Fibroblast of lung (primary cell): ENCODE results near the gene SMARCA4. TPM values are rescaled to one million over a fixed set of nuclear protein-coding genes. Genes with fewer than 3 reads are reported as not detected.
"Not testable (repeated sequence)": the region's sequence is repeated elsewhere in the genome, so short reads cannot be mapped to it uniquely, and the experiment has no call there.

ENCODE experiments used
- DNase-seq, 2 donors: peaks; one replicate each; pipeline versions ENCODE4 v3.0.0 to v3.0.0-alpha.2; 2010; ENCODE audit warnings: low read depth in 2 of 2
- H2AFZ ChIP-seq: 2 replicates; pipeline ENCODE4 v1.5.1; 2012; ENCODE audit warnings: low read length, control low read depth, inconsistent platforms
- H3K27ac ChIP-seq: 2 replicates; pipeline ENCODE4 v1.5.1; 2011; ENCODE audit warnings: low read length, control low read depth; ENCODE audit not compliant: insufficient read depth
- H3K27me3 ChIP-seq: 2 replicates; pipeline ENCODE4 v1.5.1; 2011; ENCODE audit warnings: mild to moderate bottlenecking, low read length; ENCODE audit not compliant: control insufficient read depth, insufficient read depth
- H3K36me3 ChIP-seq: 2 replicates; pipeline ENCODE4 v1.5.1; 2011; ENCODE audit warnings: low read length; ENCODE audit not compliant: control insufficient read depth, insufficient read depth
- H3K4me1 ChIP-seq: 2 replicates; pipeline ENCODE4 v1.5.1; 2011; ENCODE audit warnings: low read length; ENCODE audit not compliant: control insufficient read depth, insufficient read depth; ENCODE audit errors: extremely low read depth
- H3K4me2 ChIP-seq: 2 replicates; pipeline ENCODE4 v1.5.1; 2011; ENCODE audit warnings: low read length, control low read depth; ENCODE audit not compliant: insufficient read depth; ENCODE audit errors: extremely low read depth
- H3K4me3 ChIP-seq, 4 experiments: fragments of 200-600 bp in 1 of 4; sonication (generic) in 1 of 4; replicated peaks in 1 of 4; 2 replicates each; pipeline ENCODE4 v1.5.1; 2011 to 2016; ENCODE audit warnings: low read length in 4 of 4, low read depth in 3 of 4, mild to moderate bottlenecking in 3 of 4, control low read depth in 2 of 4, inconsistent platforms in 1 of 4, mixed read lengths in 1 of 4; ENCODE audit not compliant: insufficient read depth in 1 of 4; ENCODE audit errors: control extremely low read depth in 1 of 4
- H3K79me2 ChIP-seq: 2 replicates; pipeline ENCODE4 v1.5.1; 2012; ENCODE audit warnings: mild to moderate bottlenecking, low read length, inconsistent platforms; ENCODE audit not compliant: control insufficient read depth, insufficient read depth
- H3K9ac ChIP-seq: 2 replicates; pipeline ENCODE4 v1.5.1; 2011; ENCODE audit warnings: mild to moderate bottlenecking, low read length, control low read depth; ENCODE audit not compliant: insufficient read depth
- H3K9me3 ChIP-seq: 2 replicates; pipeline ENCODE4 v1.5.1; 2012; ENCODE audit warnings: low read depth, low read length; ENCODE audit not compliant: control insufficient read depth, insufficient read depth
- H4K20me1 ChIP-seq: 2 replicates; pipeline ENCODE4 v1.5.1; 2011; ENCODE audit warnings: low read length; ENCODE audit not compliant: control insufficient read depth, insufficient read depth; ENCODE audit errors: extremely low read depth
- CTCF ChIP-seq, 2 donors: IDR thresholded peaks in 1 of 2; conservative IDR thresholded peaks in 1 of 2; 1 replicate in 1 of 2; 2 replicates in 1 of 2; pipeline ENCODE4 v1.5.1; 2011 to 2012; ENCODE audit warnings: low read length in 2 of 2, control low read depth in 1 of 2, inconsistent platforms in 1 of 2, low read depth in 1 of 2, mild to moderate bottlenecking in 1 of 2
- EZH2 ChIP-seq: IDR thresholded peaks from 2 replicates; pipeline ENCODE4 v1.5.1; 2012; ENCODE audit warnings: low read length, control low read depth, mild to moderate bottlenecking; ENCODE audit errors: missing control alignments
- polyA plus RNA-seq, 2 donors: library from polyadenylated mRNA; depleted of rRNA in 1 of 2; stranded (reverse) in 1 of 2; unstranded in 1 of 2; fragments of >200 nt; gene quantifications; 2 replicates each; pipeline ENCODE4 v1.2.1, GENCODE V29; 2011 to 2012; ENCODE audit warnings: missing spikeins in 1 of 2
- total RNA-seq: library from RNA; depleted of rRNA; stranded (reverse); fragments of >200 nt; gene quantifications from 2 replicates; pipeline ENCODE4 v1.2.1, GENCODE V29; 2014

The SMARCA4 gene
- total and polyA plus RNA-seq, 2 donors (not counting 1 experiment from before 2014, with no cell fraction given), result 28.1 to 61.1 TPM

DNA sequence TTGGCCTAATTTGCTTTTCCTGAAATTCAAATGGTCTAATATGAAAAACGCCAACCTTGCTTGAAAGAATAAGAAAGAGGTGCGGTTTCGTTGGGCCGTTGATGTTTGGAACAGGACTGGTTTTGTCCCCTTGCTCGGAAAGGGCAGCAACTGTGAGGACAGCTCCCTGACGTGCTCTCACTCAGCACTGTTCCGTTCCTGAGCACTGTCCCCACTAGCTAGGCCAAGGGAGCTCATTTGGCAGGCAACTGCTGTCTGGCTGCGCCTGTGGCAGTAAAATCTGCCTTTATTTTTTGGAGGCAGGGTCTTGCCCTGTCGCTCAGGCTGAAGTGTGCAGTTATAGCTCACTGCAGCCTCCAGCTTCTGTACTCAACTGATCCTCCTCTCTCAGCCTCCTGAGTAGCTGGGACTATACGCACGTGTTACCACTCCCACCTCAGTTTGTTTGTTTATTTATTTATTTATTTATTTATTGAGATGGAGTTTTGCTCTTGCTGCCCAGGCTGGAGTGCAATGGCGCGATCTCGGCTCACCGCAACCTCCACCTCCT lies 132.9 kb downstream of the SMARCA4 start:
- Histone ChIP-seq H3K27ac (peak overlapping the region; percentile 99), H3K4me3 (peak overlapping the region in 1 of 4 experiments; percentile 11), H3K9me3 (no peaks in the 10 kb centered on the region), H3K9ac (no peak overlapping the region), H3K79me2 (peaks cover 91% of the 10 kb centered on the region), H3K27me3 (no peaks in the 10 kb centered on the region), H3K36me3 (peaks cover 16% of the 10 kb centered on the region), H2AFZ (no peak overlapping the region), H3K4me1 (peaks cover 20% of the 10 kb centered on the region), H3K4me2 (peak overlapping the region; percentile 63), H4K20me1 (peaks cover 4% of the 10 kb centered on the region)
- TF ChIP-seq EZH2, result no peak
- TF ChIP-seq CTCF (conservative IDR thresholded peaks at IDR 0.05 in 1 of 2, IDR thresholded peaks at IDR 0.05 in 1 of 2; ENCODE audit: low read depth in 1 of 2, low read length in 2 of 2), result no peak
- no peak for DNase-seq

- TF ChIP-seq CTCF (conservative IDR thresholded peaks at IDR 0.05 in 1 of 2, IDR thresholded peaks at IDR 0.05 in 1 of 2; ENCODE audit: low read depth in 1 of 2, low read length in 2 of 2) (no peak), EZH2 (no peak)
- Histone ChIP-seq H3K9me3 (no peaks in the 10 kb centered on the region), H4K20me1 (peaks cover 4% of the 10 kb centered on the region), H3K9ac (no peak overlapping the region), H3K27me3 (no peaks in the 10 kb centered on the region), H2AFZ (no peak overlapping the region), H3K4me1 (peaks cover 20% of the 10 kb centered on the region), H3K4me3 (peak overlapping the region in 2 of 4 experiments; percentile 19 to 30), H3K4me2 (peak overlapping the region; percentile 56), H3K27ac (peak overlapping the region; percentile 57), H3K79me2 (peaks cover 96% of the 10 kb centered on the region), H3K36me3 (peaks cover 16% of the 10 kb centered on the region)
- no peak for DNase-seq
Observed at GRCh38 chr19:11094520-11094894, 133.7 kb downstream of the SMARCA4 start.

DNA sequence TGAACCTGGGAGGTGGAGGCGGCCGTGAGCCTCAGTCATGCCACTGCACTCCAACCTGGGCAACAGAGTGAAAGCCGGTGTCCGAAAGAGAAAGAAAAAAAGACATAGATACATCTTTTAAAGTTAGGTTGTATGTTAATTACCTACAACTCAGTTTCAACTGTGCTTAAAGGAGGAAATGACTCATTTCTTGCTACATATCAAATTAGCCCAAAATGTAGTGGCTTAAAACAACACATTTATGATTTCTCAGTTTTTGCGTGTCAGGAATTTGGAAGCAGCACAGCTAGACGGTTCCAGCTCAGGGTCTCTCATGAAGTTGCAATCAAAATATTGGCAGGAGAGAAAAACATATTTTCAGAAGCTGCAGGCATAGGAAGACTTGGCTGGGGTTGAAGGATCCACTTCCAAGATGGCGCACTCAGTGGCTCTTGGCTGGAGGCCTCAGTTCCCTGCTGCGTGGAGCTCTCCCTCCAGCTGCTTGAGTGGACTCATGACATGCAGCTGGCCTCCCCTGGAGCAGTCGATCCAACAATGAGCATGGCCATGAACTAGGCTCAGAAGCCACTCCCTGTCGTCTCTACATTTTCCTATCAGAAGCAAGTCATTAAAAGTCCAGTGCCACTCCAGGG lies 135.5 kb downstream of the SMARCA4 start:
- peaks cover 19% of the 10 kb centered on the region for H3K36me3 ChIP-seq
- H2AFZ ChIP-seq, result no peak overlapping the region
- DNase-seq, result peak; percentile 77 to 82

DNA sequence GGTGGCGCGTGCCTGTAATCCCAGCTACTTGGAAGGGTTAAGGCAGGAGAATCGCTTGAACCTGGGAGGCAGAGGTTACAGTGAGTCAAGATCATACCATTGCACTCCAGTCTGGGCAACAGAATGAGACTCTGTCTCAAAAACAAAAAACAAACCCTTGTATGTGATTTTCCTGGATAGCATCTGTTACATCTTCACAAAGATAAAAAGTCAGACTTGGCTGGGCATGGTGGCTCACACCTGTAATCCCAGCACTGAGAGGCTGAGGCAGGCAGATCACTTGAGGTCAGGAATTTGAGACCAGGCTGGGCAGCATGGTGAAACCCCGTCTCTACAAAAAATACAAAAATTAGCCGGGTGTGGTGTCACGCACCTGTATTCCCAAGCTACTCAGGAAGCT lies 136.5 kb downstream of the SMARCA4 start:
- Histone ChIP-seq H3K27ac (peak overlapping the region; percentile 25), H3K79me2 (peaks cover 90% of the 10 kb centered on the region), H3K36me3 (peaks cover 19% of the 10 kb centered on the region), H3K4me1 (peaks cover 20% of the 10 kb centered on the region)
- H3K9me3 ChIP-seq, DNase-seq, H4K20me1 ChIP-seq, H2AFZ ChIP-seq, H3K27me3 ChIP-seq, H3K9ac ChIP-seq, H3K4me3 ChIP-seq, H3K4me2 ChIP-seq: not testable (repeated sequence)

More for the DNA sequence above, 135.5 kb downstream of the SMARCA4 start:
- H3K4me1 ChIP-seq, result peaks cover 20% of the 10 kb centered on the region
- H3K27me3 ChIP-seq, result no peaks in the 10 kb centered on the region
- H3K79me2 ChIP-seq, result peaks cover 95% of the 10 kb centered on the region
- H4K20me1 ChIP-seq, result peaks cover 4% of the 10 kb centered on the region
- H3K4me2 ChIP-seq, result peak overlapping the region; percentile 33
- no peak overlapping the region for H3K4me3 ChIP-seq
- no peak overlapping the region for H3K9ac ChIP-seq
- H3K9me3 ChIP-seq, result no peaks in the 10 kb centered on the region
- H3K27ac ChIP-seq, result peak overlapping the region; percentile 57
- no peak for TF ChIP-seq EZH2
